Immature natural killer cell (primary cell): ENCODE results near the gene CCDC30. TPM values are rescaled to one million over a fixed set of nuclear protein-coding genes. Genes with fewer than 3 reads are reported as not detected.

Experiments
- DNase-seq, 3 donors: peaks; one replicate each; pipeline ENCODE4 v3.0.0; 2022; ENCODE audit warnings: mixed read lengths in 1 of 3
- H3K27ac Mint-ChIP-seq, 6 donors: one replicate each; pipeline ENCODE4 v1.8.0; 2020; ENCODE audit warnings: mixed read lengths in 6 of 6, mild to moderate bottlenecking in 5 of 6, inconsistent platforms in 4 of 6, moderate library complexity in 3 of 6
- H3K27me3 Mint-ChIP-seq, 3 donors: one replicate each; pipeline ENCODE4 v1.8.0; 2020 to 2021; ENCODE audit warnings: low read depth in 3 of 3, mild to moderate bottlenecking in 3 of 3, mixed read lengths in 3 of 3, moderate library complexity in 3 of 3, inconsistent platforms in 1 of 3
- H3K36me3 Mint-ChIP-seq, 3 donors: one replicate each; pipeline ENCODE4 v1.8.0; 2020; ENCODE audit warnings: mixed read lengths in 3 of 3, inconsistent platforms in 2 of 3, mild to moderate bottlenecking in 2 of 3
- H3K4me1 Mint-ChIP-seq, 2 donors: one replicate each; pipeline ENCODE4 v1.8.0; 2020; ENCODE audit warnings: inconsistent platforms in 2 of 2, mild to moderate bottlenecking in 2 of 2, mixed read lengths in 2 of 2, moderate library complexity in 1 of 2
- H3K4me3 Mint-ChIP-seq, 5 donors: one replicate each; pipeline ENCODE4 v1.8.0; 2020; ENCODE audit warnings: mild to moderate bottlenecking in 5 of 5, mixed read lengths in 5 of 5, inconsistent platforms in 3 of 5, moderate library complexity in 3 of 5
- H3K9me3 Mint-ChIP-seq, 6 donors: one replicate each; pipeline ENCODE4 v1.8.0; 2020; ENCODE audit warnings: mild to moderate bottlenecking in 6 of 6, mixed read lengths in 6 of 6, inconsistent platforms in 4 of 6, moderate library complexity in 3 of 6
- polyA plus RNA-seq, 3 donors: library from polyadenylated mRNA; unstranded; fragments of 300-500 nt; fragmentation: Illumina TruSeq; gene quantifications; one replicate each; pipeline ENCODE4 v1.2.3, GENCODE V29; 2021

Gene CCDC30
- polyA plus RNA-seq, result 1 to 10 TPM in 2 of 3 donors, not detected in 1; 2.7 TPM

DNA sequence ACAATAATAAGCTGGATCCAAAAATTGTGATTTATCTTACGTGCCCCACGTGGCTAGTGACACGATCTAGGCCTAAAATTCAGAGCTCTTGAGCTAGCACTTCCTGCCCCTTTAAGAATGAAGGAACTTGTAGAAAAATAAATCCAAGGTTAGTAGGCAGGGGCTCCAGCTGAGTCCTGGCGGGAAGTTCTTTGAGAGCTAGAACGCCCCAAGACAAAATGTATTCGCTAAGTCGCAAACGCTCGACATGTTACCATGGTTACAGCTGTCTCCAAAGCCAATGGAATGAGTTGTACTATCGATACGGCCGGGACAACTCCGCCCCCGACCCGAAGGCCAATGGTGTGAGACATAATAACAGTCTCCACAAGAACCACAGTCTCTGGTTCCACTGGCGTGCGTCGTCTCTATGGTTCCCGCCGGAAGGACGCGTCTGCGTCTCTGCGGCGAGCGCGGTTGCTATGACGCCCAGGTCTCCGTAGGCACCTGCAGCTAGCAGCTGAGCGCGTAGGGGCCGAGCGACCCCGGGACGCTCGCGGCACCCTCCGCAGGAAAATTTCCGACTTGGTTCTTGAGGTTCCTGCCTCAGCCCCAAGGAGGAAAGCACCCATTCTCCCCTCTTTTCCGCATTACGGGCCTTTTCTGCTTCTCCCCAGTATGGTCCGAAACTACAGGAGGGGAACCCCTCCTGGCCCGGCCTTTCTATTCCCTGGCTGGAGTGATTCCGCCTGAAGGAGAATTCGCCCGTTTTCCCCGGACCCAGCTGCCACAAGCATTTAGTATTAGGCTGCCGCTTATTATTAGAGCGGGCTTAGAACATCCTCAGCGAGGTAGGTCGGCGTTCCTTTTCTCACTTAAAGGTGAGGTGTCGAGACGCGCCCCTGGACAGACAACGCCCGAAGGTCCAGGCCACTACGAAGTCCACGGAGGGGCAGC lies at the start of gene CCDC30:
Gene CCDC30, plus strand, starts transcription at position 459 of the 936 bp plus-strand sequence. CDS start 17,266 bp downstream, outside the sequence.
- DNase-seq, result peak; percentile 98 to 99 (median 98)
- H3K36me3 Mint-ChIP-seq, result peaks cover 19 to 30% (median 20%) of the 10 kb centered on the region in 3 donors

DNA sequence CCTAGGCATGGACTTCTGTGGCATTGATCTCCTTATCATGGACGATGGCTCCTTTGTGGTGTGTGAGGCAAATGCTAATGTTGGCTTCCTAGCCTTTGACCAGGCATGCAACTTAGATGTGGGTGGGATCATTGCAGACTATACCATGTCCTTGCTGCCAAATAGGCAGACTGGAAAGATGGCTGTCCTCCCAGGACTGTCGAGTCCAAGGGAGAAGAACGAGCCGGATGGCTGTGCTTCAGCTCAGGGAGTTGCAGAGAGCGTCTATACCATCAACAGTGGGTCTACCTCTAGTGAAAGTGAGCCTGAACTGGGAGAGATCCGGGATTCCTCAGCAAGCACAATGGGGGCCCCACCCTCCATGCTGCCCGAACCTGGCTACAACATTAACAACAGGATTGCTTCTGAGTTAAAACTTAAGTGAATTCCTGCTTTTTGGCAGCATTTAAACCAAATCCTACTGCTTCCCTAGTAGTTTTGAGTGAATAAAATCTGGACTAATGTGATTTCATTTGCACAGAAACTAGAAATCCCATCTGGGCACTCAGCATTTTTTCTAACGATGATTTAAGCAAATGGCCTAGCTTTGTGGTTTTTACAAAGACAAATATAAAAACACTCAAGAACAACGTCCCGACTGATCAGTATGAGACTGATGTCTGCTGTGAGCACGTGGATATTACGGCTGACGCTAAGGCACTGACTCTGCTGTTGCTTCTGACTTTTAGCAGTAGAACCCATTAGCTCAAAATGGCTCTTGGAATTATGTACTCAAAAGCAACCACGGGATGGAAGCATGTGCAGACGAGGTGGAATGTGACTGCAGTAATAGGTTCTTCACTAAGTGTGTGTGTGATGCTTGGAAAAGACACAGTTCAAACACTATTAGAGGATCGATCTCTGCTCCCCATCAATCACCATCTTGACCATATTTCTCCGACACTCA lies 48.3 kb upstream of the CCDC30 start:
- H3K4me3 Mint-ChIP-seq, result no peak overlapping the region
- no peak overlapping the region for H3K27ac Mint-ChIP-seq
- H3K27me3 Mint-ChIP-seq, result peaks cover 0 to 7% (median 1%) of the 10 kb centered on the region in 3 donors
- no peaks in the 10 kb centered on the region for H3K4me1 Mint-ChIP-seq
- no peaks in the 10 kb centered on the region for H3K9me3 Mint-ChIP-seq
- DNase-seq, result no peak
- no peaks in the 10 kb centered on the region for H3K36me3 Mint-ChIP-seq

More for the DNA sequence above, at the start of gene CCDC30:
- Mint-ChIP-seq H3K9me3 (no peaks in the 10 kb centered on the region), H3K27ac (peak within 1 kb of the TSS; percentile 84 to 97 (median 94)), H3K27me3 (peaks cover 9 to 17% (median 13%) of the 10 kb centered on the region in 3 donors), H3K4me1 (peaks cover 27 to 43% of the 10 kb centered on the region in 2 donors), H3K4me3 (peak within 1 kb of the TSS; percentile 89 to 92 (median 90))

DNA sequence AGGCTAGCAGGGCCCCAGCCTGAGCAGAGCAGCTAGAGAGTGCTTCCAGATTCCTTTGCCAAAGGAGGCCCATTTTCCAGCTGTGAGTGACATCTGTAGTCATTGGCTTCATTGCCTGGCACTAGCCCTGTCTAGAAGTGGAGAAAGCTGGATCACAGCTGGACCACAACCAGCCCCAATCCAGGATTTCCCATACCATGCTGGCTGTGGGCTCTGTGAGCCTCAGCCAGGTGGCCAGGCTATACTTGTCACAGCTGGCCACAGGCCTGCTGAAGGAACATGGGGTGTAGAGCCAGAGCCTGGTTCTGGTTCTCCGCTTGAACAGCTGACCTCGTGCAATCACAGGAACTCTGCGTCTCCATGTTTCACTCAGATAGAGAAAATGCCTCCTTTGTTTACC lies 45.9 kb upstream of the CCDC30 start:
- no peaks in the 10 kb centered on the region for H3K36me3 Mint-ChIP-seq
- H3K27ac Mint-ChIP-seq, result no peak overlapping the region
- H3K27me3 Mint-ChIP-seq, result peaks cover 1 to 14% (median 4%) of the 10 kb centered on the region in 3 donors
- H3K9me3 Mint-ChIP-seq, result no peaks in the 10 kb centered on the region
- no peak overlapping the region for H3K4me3 Mint-ChIP-seq
- no peaks in the 10 kb centered on the region for H3K4me1 Mint-ChIP-seq
- no peak for DNase-seq

DNA sequence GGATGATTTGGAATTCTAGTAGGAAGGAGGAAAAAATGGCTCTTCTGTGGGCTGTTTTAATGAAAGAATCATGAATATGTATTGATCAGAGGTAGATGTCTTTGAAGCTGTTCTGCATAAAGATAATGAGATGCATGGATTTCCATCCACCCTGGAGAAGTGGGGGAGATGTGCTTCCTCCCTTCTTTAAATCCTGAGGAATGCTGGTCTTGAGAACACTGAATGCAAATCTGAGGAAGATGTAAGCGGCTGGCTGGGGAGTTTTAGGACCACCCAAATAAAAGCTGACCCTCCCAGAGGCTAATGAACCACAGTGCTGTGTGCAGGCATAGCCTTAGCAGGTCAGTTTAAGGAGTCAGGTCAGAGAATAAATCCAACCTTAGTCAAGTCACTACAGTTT lies 44.6 kb upstream of the CCDC30 start:
- Mint-ChIP-seq H3K4me3 (no peak overlapping the region), H3K36me3 (no peaks in the 10 kb centered on the region), H3K4me1 (no peaks in the 10 kb centered on the region), H3K27me3 (peaks cover 1 to 12% (median 4%) of the 10 kb centered on the region in 3 donors), H3K9me3 (no peaks in the 10 kb centered on the region), H3K27ac (no peak overlapping the region)
- no peak for DNase-seq

DNA sequence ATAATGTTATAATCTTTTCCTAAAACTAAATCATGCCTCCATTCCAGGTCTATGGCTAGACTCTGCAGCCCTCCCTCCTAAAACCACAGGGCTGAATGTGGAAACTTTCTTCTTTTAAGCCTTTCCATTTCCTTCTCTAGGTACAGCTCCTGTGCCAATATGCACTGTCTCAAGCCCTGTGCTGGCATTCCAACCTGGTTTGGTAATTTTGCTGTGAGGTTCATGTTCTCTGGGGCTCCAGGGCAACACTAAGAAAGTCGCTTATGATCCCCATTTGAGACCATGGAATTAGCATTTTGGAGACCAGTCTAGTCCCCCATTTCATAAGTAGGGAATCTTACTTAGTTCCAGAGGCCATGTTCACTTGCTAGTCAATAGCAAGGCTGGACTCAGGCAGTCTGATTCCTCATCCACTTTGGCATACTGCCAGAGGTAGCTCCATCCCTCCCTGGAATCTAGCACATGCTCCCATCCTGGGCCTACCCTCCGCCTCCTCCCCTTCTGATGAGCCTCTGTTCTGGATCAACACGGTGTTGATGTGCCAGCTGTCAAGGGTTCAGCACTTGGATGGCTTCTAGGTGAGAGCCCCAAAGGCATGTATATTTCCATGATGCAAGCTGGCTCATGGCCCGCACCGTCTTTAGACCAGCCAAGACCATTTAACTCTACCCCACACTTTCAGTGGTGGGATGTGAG lies 43.8 kb upstream of the CCDC30 start:
- Mint-ChIP-seq H3K27me3 (peaks cover 1 to 12% (median 4%) of the 10 kb centered on the region in 3 donors), H3K27ac (no peak overlapping the region), H3K4me1 (no peaks in the 10 kb centered on the region), H3K9me3 (no peaks in the 10 kb centered on the region), H3K36me3 (no peaks in the 10 kb centered on the region), H3K4me3 (no peak overlapping the region)
- DNase-seq, result no peak

DNA sequence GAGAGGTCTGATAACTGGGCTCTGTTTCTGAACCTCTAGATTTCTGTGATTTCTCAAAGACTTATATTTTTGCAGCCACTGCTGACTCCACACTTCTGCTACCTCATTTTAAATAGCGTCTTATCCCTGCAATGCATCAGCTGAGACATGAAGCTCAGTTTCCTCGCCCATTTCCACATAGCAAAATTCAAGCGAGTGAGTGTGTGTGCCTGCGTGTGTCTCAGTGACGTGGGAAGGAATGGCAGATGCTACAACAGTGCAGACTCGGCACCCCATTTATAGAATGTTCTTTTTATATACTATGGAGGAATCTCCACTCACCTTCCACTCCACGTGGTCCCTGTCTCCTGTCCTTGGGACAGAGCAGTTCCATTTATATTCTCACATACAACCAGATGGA lies 43.0 kb upstream of the CCDC30 start:
- Mint-ChIP-seq H3K27me3 (peaks cover 0 to 12% (median 4%) of the 10 kb centered on the region in 3 donors), H3K4me1 (peaks cover 0 to 6% of the 10 kb centered on the region in 2 donors), H3K27ac (no peak overlapping the region), H3K36me3 (no peaks in the 10 kb centered on the region), H3K9me3 (no peaks in the 10 kb centered on the region), H3K4me3 (no peak overlapping the region)
- no peak for DNase-seq

DNA sequence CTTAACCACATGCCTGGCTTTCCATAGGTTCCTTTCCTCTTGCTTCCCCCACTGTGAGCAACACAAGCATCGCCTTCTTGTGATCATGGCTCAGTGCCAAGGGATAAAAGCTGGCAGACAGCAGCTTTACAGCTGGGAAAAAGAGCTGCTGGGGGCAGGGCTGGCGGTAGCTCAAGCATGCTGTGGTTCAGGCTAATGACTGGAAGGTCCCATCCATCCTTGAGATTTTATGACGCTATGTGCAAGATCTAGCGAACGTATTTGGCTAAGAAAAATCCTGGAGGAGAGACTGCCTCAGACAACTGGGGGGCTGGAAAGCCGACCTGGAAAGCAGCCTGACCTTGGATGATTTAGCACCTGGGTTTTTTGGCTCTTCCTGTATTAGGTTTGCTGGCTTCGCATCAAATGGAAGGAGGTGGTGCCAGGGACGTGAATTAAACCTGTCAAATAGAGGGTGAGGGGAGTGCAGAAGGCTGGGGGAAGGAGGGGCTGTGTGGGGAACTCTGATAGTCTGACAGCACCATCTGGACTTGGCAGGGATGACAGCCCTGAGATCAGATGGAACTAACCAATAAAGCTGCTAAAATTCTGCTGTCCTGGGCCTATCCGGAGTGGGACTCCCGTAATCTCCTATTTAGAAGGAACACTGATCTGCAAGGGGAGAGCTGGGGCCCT lies 42.0 kb upstream of the CCDC30 start:
- Mint-ChIP-seq H3K4me3 (no peak overlapping the region), H3K27ac (no peak overlapping the region), H3K4me1 (peaks cover 0 to 10% of the 10 kb centered on the region in 2 donors), H3K36me3 (no peaks in the 10 kb centered on the region), H3K27me3 (peaks cover 0 to 12% (median 4%) of the 10 kb centered on the region in 3 donors), H3K9me3 (no peaks in the 10 kb centered on the region)
- DNase-seq, result no peak

DNA sequence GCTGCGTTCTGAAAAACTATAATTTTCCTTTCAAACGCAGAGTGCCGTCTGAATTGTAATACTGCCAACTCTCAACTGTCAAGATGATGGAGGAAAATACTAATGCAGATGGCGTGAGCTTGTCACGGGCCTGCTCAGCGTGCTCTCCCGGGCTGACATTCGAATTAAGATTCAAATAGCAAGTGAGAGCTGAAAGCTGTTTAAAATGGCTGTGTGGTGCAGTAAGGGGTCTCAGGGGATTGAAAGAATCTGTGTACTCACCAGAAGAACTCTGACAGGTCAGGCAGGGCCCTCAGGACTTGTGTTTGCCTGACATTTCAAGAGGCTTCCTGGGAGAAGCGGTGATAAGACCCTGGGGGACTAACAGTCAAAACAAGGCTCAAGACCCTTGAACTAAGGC lies 40.3 kb upstream of the CCDC30 start:
- no peak for DNase-seq
- H3K27me3 Mint-ChIP-seq, result peaks cover 0 to 12% (median 4%) of the 10 kb centered on the region in 3 donors
- H3K9me3 Mint-ChIP-seq, result no peaks in the 10 kb centered on the region
- no peaks in the 10 kb centered on the region for H3K36me3 Mint-ChIP-seq
- no peak overlapping the region for H3K4me3 Mint-ChIP-seq
- peaks cover 0 to 10% of the 10 kb centered on the region in 2 donors for H3K4me1 Mint-ChIP-seq
- H3K27ac Mint-ChIP-seq, result no peak overlapping the region

DNA sequence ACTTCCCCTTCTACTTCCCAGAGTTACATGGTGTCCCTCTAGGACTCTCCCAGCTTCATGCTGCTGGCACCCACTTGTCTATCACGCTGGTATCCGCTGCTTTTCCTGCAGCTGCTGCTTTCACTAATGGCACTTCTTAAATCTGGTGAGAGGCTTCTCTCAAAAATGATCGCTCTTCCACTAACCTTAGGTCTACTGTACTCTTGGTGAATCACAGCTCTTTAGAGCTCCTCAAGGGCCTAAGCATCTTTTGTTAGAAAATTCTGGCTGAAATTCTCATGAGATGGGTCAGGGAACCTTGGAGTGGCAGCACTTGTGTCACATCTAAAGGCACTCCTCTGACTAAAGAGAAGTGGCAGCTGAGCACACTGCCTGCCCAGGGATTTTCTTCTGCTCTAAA lies 39.4 kb upstream of the CCDC30 start:
- Mint-ChIP-seq H3K4me1 (peaks cover 0 to 10% of the 10 kb centered on the region in 2 donors), H3K4me3 (no peak overlapping the region), H3K27me3 (peaks cover 0 to 9% (median 4%) of the 10 kb centered on the region in 3 donors), H3K27ac (no peak overlapping the region), H3K9me3 (no peaks in the 10 kb centered on the region), H3K36me3 (no peaks in the 10 kb centered on the region)
- DNase-seq, result no peak

DNA sequence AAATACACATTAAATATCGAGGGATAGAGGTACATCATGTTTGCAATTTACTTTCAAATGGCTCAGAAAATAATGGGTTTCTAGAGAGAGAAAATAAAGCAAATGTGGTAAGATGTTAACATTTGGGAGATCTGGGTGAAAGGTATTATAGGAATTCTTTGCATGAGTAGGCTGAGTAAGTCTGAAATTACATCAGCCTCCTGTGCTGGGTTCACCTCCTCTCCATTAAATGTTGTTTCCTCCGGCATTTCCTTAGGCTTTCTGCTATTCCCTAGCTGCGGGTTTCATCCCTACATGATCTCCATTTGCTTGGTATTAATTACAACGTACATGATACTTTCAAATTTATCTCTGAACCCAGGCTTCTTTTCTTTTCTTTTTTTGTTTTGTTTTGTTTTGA lies 38.9 kb upstream of the CCDC30 start:
- Mint-ChIP-seq H3K27ac (no peak overlapping the region), H3K27me3 (peaks cover 0 to 9% (median 4%) of the 10 kb centered on the region in 3 donors)

DNA sequence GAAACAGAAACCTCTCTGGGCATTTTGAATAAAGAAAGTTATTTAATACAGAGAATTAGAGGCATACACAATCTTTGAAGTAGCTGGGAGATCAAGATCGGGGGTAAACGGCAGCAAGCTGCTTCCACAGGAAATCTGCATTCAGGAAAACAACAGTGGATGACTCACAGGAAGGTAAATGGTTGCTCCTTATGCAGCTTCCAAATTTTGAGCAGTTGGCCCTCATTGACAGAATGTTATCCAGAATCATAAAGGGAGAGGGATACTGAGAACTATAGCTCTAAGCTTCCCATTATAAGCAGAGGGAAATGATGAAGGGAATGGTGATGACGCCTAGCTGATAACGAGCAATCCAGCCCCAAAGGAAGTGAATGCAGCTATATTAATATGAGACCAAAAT lies 35.8 kb upstream of the CCDC30 start:
- H3K27me3 Mint-ChIP-seq, result peaks cover 0 to 2% (median 0%) of the 10 kb centered on the region in 3 donors
- no peaks in the 10 kb centered on the region for H3K9me3 Mint-ChIP-seq
- no peaks in the 10 kb centered on the region for H3K36me3 Mint-ChIP-seq
- H3K27ac Mint-ChIP-seq, result no peak overlapping the region
- H3K4me3 Mint-ChIP-seq, result no peak overlapping the region
- DNase-seq, result no peak
- peaks cover 0 to 10% of the 10 kb centered on the region in 2 donors for H3K4me1 Mint-ChIP-seq

More for the DNA sequence above, 38.9 kb upstream of the CCDC30 start:
- no peak overlapping the region for H3K4me3 Mint-ChIP-seq
- no peak for DNase-seq
- H3K9me3 Mint-ChIP-seq, result no peaks in the 10 kb centered on the region
- H3K36me3 Mint-ChIP-seq, result no peaks in the 10 kb centered on the region
- H3K4me1 Mint-ChIP-seq, result peaks cover 0 to 10% of the 10 kb centered on the region in 2 donors

DNA sequence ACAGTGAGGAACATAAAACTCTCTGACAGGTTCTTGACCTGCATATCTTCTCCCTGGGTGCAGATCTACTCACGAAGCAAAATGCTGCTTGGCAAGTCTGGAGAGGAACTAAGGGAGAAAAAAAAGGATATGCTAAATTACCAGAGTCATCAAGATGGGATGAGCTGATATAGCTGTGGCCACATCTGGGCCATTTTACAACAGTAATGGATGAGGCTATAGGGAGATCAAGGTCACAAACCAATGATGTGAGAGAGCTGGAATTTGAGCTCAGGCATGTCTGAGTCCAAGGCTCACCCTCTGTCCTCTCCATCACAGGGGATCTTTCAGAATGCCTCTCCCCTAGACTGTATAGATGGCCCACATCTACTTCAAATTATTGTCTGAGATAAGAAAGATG lies 33.5 kb upstream of the CCDC30 start:
- no peak for DNase-seq
- Mint-ChIP-seq H3K4me3 (no peak overlapping the region), H3K27ac (no peak overlapping the region), H3K36me3 (no peaks in the 10 kb centered on the region), H3K9me3 (no peaks in the 10 kb centered on the region), H3K4me1 (peaks cover 0 to 10% of the 10 kb centered on the region in 2 donors), H3K27me3 (no peaks in the 10 kb centered on the region)
